HepG2 (cell line): ENCODE data around the gene GRIK4. TPM values are rescaled to one million over a fixed set of nuclear protein-coding genes. Genes with fewer than 3 reads are reported as not detected.

Experiments
- ATAC-seq: fragments of 200-7000 bp; cut with Tn5 transposase; 3 replicates; pipeline ENCODE4 v1.9.1; 2020; ENCODE audit warnings: mild to moderate bottlenecking, moderate library complexity
- BruUV-seq: library from RNA; stranded (reverse); fragments of 400-500 nt; replicated peaks from 2 replicates; lab custom pipeline; 2021; lab: Mats Ljungman, UMichigan
- CTCF ChIA-PET: fragments of 300-600 bp; formaldehyde crosslinking; extraction: SDS; loops from one replicate; lab custom pipeline; 2021; ENCODE audit warnings: low total read pairs, inconsistent platforms, low intra/inter-chr PET ratio; lab: Yijun Ruan, JAX
- POLR2A ChIA-PET: fragments of 350-600 bp; sonication (Branson Sonifier 250); formaldehyde crosslinking; loops from one replicate; lab custom pipeline; 2020; ENCODE audit warnings: antibody characterized with exemption, inconsistent platforms; lab: Yijun Ruan, JAX
- DNase-seq: peaks from one replicate; pipeline ENCODE4 v3.0.0-alpha.2; 2015; ENCODE audit warnings: low spot score
- FAIRE-seq: peaks from 3 replicates; lab custom pipeline; 2011; peaks lifted over from hg19 to GRCh38; lab: Jason Lieb, UNC
- H2AFZ ChIP-seq: one replicate; pipeline ENCODE4 v1.6.1; 2011; ENCODE audit warnings: low read length, inconsistent platforms
- H3K27ac ChIP-seq: fragments of 300-600 bp; 3 replicates; pipeline ENCODE4 v1.8.0; 2011; ENCODE audit warnings: mixed run types, mild to moderate bottlenecking, mixed read lengths, low read length, inconsistent platforms; ENCODE audit not compliant: insufficient read depth; ENCODE audit errors: extremely low read length
- H3K27me3 ChIP-seq, 2 experiments: fragments of 200-600 bp in 1 of 2; 2 replicates in 1 of 2; 3 replicates in 1 of 2; pipeline versions ENCODE4 v1.6.0 to v1.8.0; 2011; ENCODE audit warnings: low read length in 2 of 2, mild to moderate bottlenecking in 2 of 2, moderate library complexity in 2 of 2, inconsistent platforms in 1 of 2; ENCODE audit not compliant: insufficient read depth in 2 of 2, control insufficient read depth in 1 of 2
- H3K36me3 ChIP-seq, 2 experiments: fragments of 200-600 bp in 1 of 2; replicated peaks in 1 of 2; 2 replicates in 1 of 2; 3 replicates in 1 of 2; pipeline versions ENCODE4 v1.5.1 to v1.8.0; 2011; ENCODE audit warnings: low read length in 2 of 2, inconsistent platforms in 1 of 2; ENCODE audit not compliant: insufficient read depth in 2 of 2, control insufficient read depth in 1 of 2
- H3K4me1 ChIP-seq: 2 replicates; pipeline ENCODE4 v1.5.1; 2012; ENCODE audit warnings: low read length, inconsistent platforms; ENCODE audit not compliant: insufficient read depth
- H3K4me2 ChIP-seq: 2 replicates; pipeline ENCODE4 v1.6.0; 2011; ENCODE audit warnings: low read depth, low read length, inconsistent platforms
- H3K4me3 ChIP-seq, 3 experiments: fragments of 200-600 bp in 1 of 3; sonication (generic), shearing (Covaris generic) in 1 of 3; replicated peaks in 1 of 3; 2 replicates each; pipeline ENCODE4 v1.5.1; 2011 to 2016; ENCODE audit warnings: low read length in 3 of 3, inconsistent platforms in 2 of 3, low read depth in 2 of 3, mild to moderate bottlenecking in 2 of 3, control low read depth in 1 of 3, mixed read lengths in 1 of 3; ENCODE audit not compliant: insufficient read depth in 1 of 3
- H3K79me2 ChIP-seq: one replicate; pipeline ENCODE4 v1.6.1; 2011; ENCODE audit warnings: low read length, inconsistent platforms; ENCODE audit not compliant: insufficient read depth
- H3K9ac ChIP-seq: 2 replicates; pipeline ENCODE4 v1.6.0; 2011; ENCODE audit warnings: mild to moderate bottlenecking, low read depth, low read length, inconsistent platforms; ENCODE audit not compliant: insufficient read depth
- H3K9me3 ChIP-seq: 2 replicates; pipeline ENCODE4 v1.5.1; 2012; ENCODE audit warnings: mild to moderate bottlenecking, low read length
- H4K20me1 ChIP-seq: 2 replicates; pipeline ENCODE4 v1.6.0; 2011; ENCODE audit warnings: inconsistent platforms, mild to moderate bottlenecking, low read length, moderate library complexity; ENCODE audit not compliant: insufficient read depth
- MIER3 ChIP-seq: IDR thresholded peaks from 2 replicates; pipeline ENCODE4 v1.6.1; 2016; ENCODE audit warnings: missing compliant biosample characterization, borderline replicate concordance
- RAD51 ChIP-seq: fragments of 450-650 bp; IDR thresholded peaks from 2 replicates; pipeline ENCODE4 v1.6.1; 2016; ENCODE audit warnings: borderline replicate concordance
- ZNF20 ChIP-seq: sonication (generic); formaldehyde crosslinking; IDR thresholded peaks from 2 replicates; pipeline ENCODE4 v1.4.0; 2020; ENCODE audit warnings: mild to moderate bottlenecking, moderate library complexity, missing genetic modification reagents
- ZNF512 ChIP-seq: sonication (generic); formaldehyde crosslinking; IDR thresholded peaks from 2 replicates; pipeline ENCODE4 v1.4.0; 2020; ENCODE audit warnings: mild to moderate bottlenecking, missing genetic modification reagents
- ZNF687 ChIP-seq: sonication (generic); formaldehyde crosslinking; IDR thresholded peaks from 2 replicates; pipeline ENCODE4 v1.5.1; 2020; ENCODE audit warnings: mild to moderate bottlenecking, missing genetic modification reagents, moderate library complexity
- WGBS: methylation state at CpG from one replicate; pipeline ENCODE4 v1.1.6; 2017; ENCODE audit warnings: low lambda C conversion rate; 5-methylcytosine and 5-hydroxymethylcytosine counted together
- in situ Hi-C: cut with HindIII; loops from 2 replicates; pipeline ENCODE4 v1.10.0; 2017; ENCODE audit warnings: low pct_unique_long_range_greater_than_20kb; ENCODE audit not compliant: extremely low pct_ligation_motif_present
- intact Hi-C: fragments of 100-400 bp; cut with micrococcal nuclease; formaldehyde crosslinking; loops from one replicate; pipeline ENCODE4 v1.10.0; 2022; ENCODE audit not compliant: unreplicated experiment
- polyA plus RNA-seq, 8 experiments: library from polyadenylated mRNA; depleted of rRNA in 3 of 8; stranded (reverse) in 7 of 8; unstranded in 1 of 8; fragments of >200 nt; fragmentation: Illumina TruSeq in 4 of 8; extraction: Trizol in 4 of 8; gene quantifications; 2 replicates each; pipeline versions ENCODE4 v1.2.1 to v1.2.3, GENCODE V29; 2011 to 2016; ENCODE audit warnings: low read depth in 4 of 8, missing spikeins in 1 of 8, mixed read lengths in 1 of 8; ENCODE audit not compliant: insufficient read depth in 1 of 8
- total RNA-seq, 5 experiments: library from RNA; depleted of rRNA; stranded (reverse); fragments of >200 nt; fragmentation: Illumina TruSeq; extraction: Trizol; gene quantifications; 2 replicates each; pipeline ENCODE4 v1.2.3, GENCODE V29; 2016; ENCODE audit warnings: low read depth in 1 of 5

The GRIK4 gene
- total and polyA plus RNA-seq, 2 of the 13 experiments (the other 11 are each of a cell fraction or from before 2014, with no cell fraction given) = 0.04 to 0.07 TPM

GRCh38 chr11:120536091-120536796 is 24.7 kb downstream of the GRIK4 start (continued):
- TF ChIP-seq ZNF512 (CRISPR knock-in tag) (no peak), RAD51 (peak; percentile 77; the same call in 1 of the 2 replicates), ZNF20 (CRISPR knock-in tag) (no peak)

GRCh38 chr11:120536797-120537169 is 25.2 kb downstream of the GRIK4 start:
- H3K27ac ChIP-seq = no peak overlapping the region
- no peaks in the 10 kb centered on the region for H4K20me1 ChIP-seq
- BruUV-seq = no TSS peak
- H3K9me3 ChIP-seq = no peaks in the 10 kb centered on the region
- H3K27me3 ChIP-seq = peaks cover 0 to 5% of the 10 kb centered on the region in 2 experiments; a peak in 2 of 5 replicates
- H3K36me3 ChIP-seq = no peaks in the 10 kb centered on the region
- H3K4me1 ChIP-seq = peaks cover 42% of the 10 kb centered on the region
- no peak overlapping the region for H3K9ac ChIP-seq
- CTCF ChIA-PET = no interaction called here
- H3K79me2 ChIP-seq = no peaks in the 10 kb centered on the region
- ATAC-seq (no peak), FAIRE-seq (no peak), DNase-seq (no peak)
- intact Hi-C loops (no loop called here), in situ Hi-C loops (no loop called here)
- 56% methylated on average over 10 of the region's 11 CpGs for WGBS
- no peak overlapping the region for H3K4me2 ChIP-seq
- no peak overlapping the region for H2AFZ ChIP-seq
- POLR2A ChIA-PET = no interaction called here
- TF ChIP-seq MIER3 (CRISPR knock-in tag) (no peak), ZNF687 (CRISPR knock-in tag) (0 out of 2 replicates have a peak, but pooled peaks have one; percentile 15)
- no peak overlapping the region for H3K4me3 ChIP-seq
